Activated CD8-positive, alpha-beta memory T cell treated with anti-CD3 and anti-CD28 coated beads for 1 hour (primary cell): ENCODE data around the gene CDK11A.
"Not testable (repeated sequence)": the region's sequence is repeated elsewhere in the genome, so short reads cannot be mapped to it uniquely, and the experiment has no call there.

ENCODE experiments used
- DNase-seq, 2 donors: peaks; one replicate each; pipeline ENCODE4 v3.0.0-alpha.2; 2020; ENCODE audit warnings: low read depth in 1 of 2; ENCODE audit errors: extremely low read depth in 1 of 2

Gene CDK11A

DNA sequence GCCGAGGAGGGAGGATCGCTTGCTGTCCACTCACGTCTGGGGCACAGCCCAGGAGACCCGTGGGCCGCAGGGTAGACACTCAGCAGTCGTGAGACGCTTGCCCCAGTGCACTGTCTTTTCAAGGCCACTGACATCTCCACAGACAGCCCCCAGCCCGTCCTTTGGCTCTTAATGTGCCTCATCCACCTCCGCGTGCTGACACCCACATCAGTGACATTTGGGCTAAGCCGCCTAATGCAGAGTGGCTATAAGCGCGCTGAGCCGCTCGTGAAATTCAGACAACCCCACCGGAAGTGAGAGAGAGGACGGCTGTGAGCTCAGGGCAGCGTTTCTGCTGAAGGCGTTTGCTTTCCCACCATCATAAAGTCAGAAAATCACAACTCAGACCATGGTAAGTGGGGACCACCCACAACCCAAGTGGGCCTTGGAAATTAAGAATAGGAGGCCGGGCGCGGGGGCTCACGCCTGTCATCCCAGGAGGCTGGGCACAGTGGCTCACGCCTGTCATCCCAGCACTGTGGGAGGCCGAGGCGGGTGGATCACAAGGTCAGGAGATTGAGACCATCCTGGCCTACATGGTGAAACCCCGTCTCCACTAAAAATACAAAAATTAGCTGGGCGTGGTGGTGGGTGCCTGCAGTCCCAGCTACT is 40.0 kb downstream of the CDK11A start:
- DNase-seq: no peak

DNA sequence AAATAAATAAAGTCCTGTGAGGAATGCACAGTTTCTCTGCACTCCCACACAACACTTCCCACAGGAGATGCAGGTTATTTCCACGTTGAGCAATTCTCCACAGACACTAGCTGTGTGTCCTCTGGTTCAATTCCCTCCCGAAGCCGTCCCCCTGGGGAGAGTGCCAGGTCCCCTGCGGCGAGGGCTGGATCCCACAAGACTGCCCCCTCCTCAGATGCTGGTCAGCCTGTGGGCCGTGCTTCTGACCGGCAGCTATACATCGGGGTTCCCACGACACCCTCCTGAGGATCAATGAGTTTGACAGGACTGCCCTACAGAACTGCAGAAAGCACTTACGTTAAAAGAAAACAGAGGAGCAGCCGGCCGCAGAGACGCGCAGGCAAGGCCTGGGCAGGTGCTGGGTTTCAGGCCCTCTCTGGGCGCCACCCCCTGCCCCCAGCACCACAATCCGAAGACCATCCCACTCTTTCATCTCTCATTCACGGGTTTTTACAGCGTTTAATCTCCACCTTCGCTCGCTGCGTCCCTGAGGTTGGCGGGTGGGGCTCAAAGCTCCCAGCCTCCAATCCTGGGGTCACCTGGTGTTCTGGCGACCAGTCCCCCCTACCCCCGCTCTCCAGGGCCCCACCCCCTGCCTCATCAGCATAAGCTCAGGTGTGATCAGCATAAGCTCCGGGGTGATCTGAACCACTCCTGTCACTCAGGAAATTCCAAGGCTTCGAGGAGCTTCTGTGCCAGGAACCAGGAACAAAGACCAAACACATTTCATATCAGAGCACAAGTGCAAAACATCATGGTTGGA is 40.9 kb downstream of the CDK11A start:
- DNase-seq: no peak

DNA sequence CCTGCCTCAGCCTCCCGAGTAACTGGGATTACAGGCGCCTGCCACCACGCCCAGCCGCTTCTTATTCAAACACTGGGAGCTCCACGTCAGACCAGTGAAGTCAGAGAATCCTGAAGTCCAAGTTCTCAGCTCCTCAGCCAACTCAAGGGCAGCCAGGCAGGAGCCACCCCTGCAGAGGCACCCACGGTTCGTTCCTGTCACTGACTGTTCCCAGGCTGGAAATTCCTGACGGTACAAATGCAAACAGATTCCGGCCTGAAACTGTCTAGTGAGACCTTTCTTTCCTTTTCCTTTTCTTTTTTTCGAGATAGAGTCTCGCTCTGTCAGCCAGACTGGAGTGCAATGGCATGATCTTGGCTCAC is 43.3 kb downstream of the CDK11A start:
- DNase-seq: no peak

DNA sequence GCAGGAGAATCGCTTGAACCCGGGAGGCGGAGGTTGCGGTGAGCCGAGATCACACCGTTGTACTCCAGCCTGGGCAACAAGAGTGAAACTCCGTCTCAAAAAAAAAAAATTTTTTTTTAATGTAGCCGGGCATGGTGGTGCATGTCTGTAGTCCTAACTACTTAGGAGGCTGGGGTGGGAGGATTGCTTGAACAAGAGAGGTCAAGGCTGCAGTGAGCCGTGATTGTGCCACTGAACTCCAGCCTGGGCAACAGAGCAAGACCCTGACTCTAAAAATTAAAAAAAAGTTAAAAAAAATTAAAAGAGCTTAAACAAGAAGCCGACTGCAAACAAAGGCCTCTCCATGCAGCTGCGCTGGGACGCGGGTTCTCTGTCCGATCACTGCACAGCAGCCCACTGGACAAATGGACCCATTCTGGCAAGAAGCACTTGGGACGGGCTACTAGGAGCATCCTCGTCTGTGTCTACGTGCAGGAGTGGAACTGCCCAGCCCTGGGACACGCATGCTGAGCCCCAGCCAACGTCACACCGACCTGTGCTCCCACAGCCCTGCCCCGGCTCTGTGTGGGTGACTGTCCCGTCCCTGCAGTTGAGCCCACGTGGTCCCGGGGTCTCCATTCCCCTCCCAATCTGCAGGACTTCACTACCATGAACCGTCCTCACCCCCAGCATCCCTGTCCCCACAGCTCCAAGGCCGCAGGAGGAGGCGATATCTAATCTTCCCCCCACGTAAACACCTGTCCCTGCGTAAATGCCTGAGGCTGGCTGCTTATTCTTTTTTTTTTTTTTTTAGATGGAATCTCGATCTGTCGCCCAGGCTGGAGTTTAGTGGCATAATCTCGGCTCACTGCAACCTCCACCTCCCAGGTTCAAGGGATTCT is 43.9 kb downstream of the CDK11A start:
- DNase-seq: no peak

DNA sequence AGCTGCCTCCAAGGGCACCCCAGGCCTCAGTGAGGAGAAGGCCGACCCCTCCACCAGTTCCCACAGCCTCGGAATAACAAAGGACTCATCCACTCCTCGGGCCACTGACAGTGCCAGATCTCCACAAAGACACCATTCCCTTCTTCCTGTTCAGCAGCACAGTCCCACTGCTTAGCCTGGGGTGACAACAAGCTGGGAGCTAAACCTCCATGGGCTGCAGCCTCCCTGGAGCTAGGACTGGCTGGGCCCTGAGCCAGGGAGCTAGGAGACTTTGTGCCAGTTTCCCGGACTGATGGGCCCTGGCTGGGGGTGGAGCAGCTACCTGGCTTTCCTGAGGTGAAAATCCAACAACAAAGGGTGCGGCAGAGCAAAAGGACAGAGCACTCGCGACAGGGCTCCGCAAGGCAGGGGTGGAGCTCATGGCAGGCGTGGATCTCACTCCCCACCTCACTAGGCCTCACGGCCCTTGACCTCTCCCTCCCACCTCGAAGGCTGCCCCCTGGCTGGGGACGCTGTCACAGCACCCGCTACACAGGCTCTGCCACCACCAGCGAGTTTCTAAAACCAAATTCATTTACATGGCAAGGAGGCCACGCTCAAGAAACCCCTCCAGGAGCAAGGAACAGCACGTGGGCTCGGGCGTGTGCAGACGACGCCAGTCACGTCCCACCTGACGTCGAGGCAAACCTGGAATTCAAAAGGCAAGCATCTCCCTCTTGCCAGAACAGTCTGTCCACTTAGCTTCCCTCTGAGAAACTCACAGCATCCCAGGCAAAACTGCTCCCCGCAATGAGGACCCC is 45.4 kb downstream of the CDK11A start:
- DNase-seq: no peak

DNA sequence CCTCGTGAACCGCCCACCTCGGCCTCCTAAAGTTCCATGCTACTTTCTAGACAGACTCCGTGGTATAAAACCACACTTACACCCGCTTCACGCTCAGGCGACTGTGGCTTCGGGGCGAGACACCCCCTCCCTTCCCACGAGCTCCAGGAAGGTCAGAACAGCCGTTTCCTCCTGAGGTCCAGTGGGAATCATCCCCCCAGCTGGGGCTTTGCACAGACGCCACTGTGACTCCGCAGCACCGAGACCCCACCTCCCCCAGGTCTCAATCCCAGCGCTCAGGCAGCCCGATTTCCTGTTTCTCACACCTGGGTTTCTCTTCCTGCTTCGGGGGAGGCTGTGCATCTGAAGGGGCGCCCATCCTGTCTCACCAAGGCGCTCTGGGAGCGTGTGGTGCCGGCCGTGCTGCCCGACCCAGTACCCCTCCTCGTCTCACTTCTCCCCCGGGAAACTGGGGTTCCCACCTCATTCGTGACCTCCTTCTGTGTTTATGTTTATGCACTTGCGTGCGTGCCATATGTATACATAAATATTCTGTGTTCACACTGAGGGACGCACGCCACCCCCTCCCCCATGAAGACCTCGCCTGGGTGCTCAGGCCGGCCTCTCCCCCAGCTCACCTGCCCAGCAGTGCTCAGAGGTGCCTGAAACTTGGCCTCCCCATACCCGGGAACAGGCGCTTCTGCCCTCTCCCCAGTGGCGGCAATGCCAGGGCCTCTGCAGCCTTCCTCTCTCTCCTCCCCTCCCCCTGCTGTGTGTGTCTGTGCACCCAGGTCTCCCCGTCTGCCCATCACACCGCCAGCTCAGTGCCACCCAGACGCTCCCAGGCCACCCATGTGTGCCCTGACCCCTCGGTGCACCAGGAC is 46.2 kb downstream of the CDK11A start:
- DNase-seq: peak in 1 of 2 donors; percentile 24

DNA sequence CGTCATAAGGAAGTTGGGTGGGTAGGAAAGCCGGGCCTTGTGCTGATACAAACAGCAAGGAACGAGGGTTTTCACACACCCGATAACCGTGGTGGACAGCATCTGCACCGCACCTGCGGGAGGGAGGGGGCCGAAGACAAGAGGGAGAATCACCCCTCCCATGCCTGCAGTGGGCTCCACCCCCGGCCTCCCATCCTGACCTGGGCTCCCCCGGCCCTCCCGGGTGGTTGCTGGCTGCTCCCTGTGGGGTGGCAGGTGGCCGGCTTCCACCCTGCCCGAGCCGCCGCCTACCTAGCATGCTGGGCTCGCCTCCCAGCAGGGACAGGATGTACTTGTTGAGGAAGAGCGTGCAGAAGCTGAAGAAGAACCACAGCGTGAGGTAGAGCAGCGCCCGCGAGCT is 48.1 kb downstream of the CDK11A start:
- DNase-seq: not testable (repeated sequence)

DNA sequence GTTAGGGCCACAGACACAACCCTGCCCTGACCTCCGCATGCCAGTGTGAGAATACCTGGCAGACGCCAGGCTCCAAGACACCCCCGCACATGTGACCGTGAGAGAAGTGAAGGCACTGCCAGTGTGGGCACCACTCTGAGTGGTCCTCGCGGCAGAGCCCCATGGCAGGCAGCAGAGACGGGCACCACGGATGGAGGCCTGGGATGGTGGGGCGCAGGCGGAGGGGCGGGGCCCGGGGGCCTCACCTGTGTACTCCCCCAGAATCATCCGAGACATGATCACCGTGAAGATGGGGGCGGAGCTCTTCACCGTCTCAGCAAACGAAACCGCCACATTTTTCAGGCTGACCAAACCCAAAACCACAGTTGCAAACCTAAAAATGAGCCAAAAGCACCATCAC is 48.9 kb downstream of the CDK11A start:
- DNase-seq: not testable (repeated sequence)

DNA sequence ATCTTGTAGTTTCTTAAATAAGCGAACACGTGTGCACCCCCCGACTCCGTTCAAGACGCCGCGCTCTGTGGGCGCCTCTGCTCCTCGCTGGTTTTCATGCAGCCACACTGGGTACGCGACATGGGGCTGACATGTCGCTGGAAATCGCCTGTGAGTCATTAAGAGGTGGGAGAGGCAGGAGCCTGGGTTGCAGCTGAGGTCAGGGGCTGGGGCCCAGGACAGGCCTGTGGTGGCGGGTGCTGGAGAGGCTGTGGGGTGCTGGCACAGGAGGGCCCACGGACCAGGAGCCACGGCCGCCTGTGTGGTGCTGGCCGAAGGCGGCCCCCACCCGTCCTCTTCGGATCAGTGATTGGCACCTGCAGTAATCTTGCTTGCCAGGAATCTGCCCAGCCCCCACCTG is 49.4 kb downstream of the CDK11A start:
- DNase-seq: not testable (repeated sequence)

DNA sequence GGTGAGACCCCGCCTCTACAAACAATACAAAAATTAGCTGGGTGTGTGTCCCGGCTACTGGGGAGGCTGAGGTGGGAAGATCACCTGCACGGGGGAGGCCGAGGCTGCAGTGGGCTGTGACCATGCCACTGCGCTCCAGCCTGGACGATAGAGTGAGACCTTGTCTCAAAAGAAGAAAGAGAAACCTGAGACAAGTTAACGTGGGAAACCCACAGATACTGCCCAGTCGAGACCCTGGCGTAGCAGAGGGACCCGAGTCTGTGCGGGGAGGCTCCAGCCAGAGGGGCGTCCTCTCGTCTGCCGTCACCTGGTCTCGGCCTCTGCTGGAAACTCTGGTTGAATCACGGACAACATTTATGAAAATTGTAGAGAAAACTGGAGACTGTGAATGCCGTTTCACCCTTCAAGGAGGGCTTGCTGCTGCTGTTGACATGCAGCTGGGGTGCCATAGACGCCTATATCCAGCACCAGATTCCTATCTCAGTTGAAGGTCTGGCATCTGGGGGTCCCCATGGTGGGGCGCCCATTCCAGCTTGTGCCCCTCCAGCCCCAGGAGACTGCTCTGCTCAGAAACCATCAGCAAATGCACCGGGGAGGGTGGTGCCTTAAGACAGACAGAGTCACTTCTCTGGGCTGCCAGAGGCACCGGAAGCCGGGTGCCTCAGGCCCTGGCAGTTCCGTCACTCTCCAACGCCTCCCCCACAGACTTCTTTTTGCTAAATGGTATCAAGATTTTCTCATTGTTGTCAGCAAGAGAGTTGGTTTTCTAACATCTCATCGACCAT is 51.8 kb downstream of the CDK11A start:
- DNase-seq: no peak

DNA sequence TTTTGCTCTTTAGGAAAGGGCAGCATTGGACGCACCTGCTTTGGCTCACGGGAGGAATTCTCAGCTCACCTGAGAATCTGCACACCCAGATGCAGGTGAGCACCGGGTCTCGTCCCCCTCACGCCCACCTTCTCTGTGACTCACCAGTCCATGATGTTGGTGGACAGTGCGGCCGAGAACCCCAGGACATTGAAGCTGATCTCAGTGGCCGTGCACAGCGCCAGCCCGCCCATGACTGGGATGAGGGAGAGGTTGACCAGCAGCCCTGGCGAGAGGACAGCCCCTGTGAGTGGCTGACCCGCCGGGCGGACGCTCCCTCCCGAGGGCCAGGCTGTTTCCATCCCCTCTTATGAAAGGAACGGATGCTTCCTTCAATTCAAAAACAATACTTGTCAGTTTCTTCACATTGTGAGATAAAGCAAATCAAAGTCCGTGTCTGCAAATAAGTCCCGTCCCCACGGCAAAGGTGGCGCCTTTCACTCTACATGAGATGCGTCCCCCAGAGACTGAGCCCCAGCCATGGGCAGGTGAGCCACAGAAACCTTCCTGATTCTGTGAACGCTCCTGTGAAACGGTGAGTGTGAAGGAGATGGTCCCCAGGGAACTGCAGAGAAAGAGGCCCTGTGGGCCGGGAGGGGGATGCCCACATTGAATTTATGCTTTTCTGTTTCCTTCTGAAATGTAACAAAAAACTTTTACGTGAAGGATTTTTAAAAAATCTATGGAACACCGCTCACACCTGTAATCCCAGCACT is 52.6 kb downstream of the CDK11A start:
- no peak for DNase-seq

DNA sequence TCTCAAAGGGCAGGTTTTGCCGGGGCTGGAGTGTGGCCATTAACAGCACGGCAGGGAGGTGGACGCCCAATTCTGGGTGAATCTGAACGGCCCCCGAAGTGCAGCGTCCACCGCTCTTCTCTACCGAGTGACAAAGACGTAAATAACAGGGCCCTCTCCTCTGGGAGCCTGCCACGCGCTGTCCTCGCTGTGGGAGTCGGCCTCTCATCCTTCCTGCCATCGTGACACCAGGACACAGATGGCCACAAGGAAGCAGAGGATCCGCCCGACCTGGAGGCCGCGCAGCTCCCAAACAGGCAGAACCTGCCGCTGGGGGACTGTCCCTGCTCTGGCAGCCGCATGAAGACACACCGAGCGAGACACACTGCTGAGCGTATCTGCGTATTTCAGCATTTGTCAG is 53.3 kb downstream of the CDK11A start:
- DNase-seq: no peak

DNA sequence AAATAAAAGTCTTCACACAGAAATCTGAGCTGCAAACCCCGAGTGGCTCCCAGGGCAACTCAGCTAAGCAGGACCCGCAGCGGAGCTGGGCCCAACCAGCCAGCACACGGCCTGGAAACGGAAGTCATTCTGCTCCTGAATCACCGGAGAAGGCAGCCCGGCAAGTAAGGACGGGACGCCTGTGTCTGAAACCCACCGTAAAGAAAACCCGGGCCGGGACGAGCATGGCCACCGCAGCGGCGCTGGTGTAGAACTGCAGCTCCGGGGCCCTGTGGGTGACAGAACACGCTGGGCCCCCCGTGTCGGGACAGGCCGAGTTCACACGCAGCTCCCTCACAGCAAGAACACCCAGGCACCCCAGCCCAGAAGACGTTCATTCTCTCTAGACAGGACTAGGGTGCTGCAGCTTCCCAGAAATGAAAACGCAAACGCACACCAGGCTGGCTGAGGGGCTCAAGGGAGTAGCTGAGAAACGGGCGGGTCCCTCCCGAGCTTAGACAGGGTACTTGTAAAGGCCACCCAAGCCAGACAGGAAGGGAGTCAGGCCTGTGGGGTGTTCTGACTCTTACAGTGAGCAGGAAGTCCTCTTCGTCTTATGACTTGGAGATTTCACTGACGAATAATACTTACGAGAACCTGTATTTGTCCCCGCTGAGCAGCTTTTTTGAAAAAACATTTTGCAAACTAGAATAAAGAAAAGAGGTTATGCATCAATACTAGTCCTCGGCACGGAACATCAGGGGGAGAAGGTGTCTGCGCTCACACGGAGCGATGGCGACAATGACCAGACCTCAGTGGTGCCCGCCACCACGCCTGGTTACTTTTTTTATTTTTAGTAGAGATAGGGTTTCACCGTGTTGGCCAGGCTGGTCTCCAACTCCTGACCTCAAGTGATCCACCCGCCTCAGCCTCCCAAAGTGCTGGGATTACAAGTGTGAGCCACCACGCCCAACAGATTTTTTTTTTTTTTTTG is 54.4 kb downstream of the CDK11A start:
- no peak for DNase-seq

DNA sequence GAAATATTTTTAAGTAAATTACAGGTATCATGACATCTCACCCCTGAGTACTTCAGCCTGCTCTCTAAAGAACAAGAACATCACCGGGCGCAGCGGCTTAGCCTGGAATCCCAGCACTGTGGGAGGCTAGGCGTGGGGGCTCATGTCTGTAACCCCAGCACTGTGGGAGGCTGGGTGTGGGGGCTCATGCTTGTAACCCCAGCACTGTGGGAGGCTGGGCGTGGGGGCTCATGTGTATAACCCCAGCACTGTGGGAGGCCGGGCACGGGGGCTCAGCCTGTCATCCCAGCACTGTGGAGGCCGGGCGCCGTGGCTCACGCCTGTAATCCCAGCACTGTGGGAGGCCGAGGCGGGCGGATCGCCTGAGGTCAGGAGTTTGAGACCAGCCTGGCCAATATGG is 57.6 kb downstream of the CDK11A start:
- DNase-seq: no peak

DNA sequence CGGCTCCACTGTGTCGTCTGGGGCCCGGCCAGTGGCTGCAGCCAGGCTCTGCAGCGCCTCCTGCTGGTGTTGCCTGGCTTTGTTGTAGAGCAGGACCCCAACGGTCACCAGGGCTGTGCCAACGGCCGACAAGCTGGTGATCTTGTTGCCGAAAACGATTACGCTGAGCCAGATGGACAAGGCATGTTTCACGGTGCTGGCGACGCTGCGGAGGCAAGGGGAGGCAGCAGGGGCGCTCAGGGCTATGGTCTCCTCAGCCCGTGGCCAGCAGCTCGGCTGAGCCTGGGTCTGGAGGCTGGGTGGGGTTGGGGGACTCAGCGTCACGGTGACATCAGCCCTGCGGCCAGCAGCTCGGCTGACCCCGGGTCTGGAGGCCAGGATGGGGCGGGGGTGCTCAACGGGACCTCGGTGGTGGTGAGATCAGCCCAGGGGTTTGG is 58.3 kb downstream of the CDK11A start:
- no peak for DNase-seq

DNA sequence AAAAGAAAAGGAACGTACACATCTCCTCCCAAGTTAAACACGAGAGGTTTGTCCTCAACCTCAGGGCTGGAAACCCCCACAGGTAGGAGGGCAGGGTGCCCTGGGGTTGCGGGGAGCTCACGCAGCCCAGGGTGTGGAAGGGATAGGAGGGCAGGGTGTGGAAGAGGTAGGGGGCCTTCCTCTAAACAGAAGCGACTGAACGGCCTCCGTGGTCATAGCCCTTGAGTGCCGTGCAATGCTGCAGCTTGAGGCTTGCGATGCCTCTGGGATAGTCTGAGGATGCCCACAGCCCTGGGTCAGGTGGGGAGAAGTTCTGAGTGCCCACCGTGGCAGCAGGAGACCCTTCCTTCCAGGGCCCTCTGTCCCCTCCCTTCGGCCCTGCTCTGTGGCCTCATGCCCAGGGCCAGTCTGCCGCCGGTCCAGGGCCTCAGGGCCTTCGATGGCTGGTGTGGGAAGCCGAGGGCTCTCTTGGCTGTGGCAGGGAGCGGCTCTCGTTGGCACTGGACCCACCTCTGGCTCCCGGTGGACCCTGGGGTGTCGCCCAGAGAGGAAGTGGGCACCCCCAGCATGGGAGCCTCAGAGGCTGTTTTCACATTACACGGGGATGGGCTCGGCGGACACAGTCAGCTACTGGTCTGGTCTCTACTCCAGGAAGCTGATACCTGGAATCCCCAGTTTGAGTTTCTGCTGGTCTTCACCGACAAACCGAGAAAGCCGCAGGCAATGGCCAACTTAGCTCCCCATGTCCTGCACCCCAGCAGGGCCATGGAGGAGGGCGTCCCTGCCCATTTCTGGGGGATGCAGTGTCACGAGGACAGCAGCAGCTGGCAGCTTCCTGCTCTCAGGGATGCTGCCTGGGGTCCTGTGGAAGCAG is 59.0 kb downstream of the CDK11A start:
- no peak for DNase-seq
